ENCODE measurements around the gene GNA15.

The GNA15 gene

DNA sequence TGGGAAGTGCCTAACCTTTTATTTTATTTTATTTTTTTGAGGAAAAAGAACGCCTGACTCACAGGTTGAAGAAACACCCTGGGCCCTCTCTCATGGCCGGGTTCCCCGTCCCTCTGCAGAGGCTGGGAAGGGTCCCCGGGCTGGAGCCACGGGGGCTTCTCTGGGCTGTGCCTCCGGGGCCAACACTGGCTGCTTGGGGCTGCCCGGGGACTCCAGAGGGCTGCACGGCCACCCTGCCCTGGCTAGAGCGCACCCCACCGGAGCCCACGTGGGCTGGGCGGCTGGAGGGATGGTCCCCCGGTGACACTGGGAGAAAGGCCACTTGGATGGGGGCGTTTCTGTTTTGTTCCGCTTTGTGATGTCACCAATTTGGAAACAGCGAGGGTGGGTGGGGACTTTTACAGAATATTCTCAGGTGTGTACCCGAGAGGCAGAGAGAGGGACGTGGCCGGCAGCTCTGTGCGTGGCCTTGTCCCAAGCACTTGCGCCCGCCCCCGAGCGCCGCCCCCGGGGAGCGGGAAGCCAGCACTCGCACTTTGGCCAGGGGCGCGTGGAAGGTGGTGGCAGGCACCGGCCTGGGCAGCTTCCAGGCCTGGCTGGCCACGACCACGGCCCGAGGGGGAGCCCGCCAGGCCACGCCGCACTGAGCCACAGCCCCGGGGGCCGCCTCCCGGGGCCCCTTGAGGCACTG, 13.9 kb upstream of the GNA15 start:
- DNase-seq = no peak

- DNase-seq = no peak
These were observed 13.3 kb upstream of the GNA15 start for GRCh38 chr19:3122512-3122870.

DNA sequence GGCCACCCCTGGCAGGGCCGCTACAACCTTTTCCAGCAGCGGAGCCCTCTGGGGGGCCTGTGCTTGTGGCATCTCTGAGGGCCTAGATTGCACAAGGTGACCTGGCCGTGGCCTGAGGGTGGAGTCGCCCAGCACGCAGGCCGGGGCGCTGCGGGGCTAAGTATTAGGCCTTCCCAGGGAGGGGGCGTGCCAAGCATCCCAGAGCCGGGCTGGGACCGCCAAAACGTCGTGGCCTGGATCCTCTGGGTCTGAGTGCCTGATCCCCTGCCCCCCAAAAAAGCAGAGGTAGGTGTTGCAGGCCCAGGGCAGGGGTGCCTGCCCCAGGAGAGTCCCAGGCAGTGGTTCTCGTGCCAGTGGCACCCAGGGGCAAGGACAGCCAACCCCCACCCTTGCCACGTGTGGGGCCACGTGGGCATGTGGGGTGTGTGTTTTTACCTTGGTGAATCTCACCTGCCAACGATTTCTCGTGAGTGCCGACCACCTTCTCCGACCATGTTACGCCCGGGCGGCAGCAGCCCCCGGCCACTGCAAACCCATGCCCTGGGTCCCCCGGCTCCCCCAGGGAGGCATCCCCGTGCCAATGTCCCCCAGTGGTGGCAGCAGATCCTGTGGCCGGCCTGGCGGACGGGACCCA, 12.6 kb upstream of the GNA15 start:
- no peak for DNase-seq

- no peak for DNase-seq
These were observed 11.9 kb upstream of the GNA15 start for GRCh38 chr19:3123956-3124355.

DNA sequence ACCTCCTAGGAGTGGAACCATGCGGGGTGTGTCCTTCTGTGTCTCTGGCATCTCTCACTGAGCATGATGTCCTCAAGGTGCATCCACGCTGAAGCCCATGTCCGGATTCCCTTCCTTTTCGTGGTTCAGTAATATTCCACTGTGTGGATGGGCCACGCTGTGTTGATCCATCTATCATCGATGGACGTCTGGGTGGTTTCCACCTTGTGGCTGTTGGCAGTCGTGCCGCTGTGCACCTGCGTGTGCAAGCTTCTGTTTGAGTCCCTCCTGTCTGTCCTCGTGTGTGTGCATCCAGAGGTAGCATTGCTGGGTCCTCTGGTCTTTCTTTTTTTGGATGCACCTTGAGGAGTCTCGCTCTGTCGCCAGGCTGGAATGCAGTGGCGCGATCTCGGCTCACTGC, 11.2 kb upstream of the GNA15 start:
- DNase-seq = no peak

GRCh38 chr19:3125900-3126524, 9.8 kb upstream of the GNA15 start:
- peak; percentile 53 for DNase-seq

DNA sequence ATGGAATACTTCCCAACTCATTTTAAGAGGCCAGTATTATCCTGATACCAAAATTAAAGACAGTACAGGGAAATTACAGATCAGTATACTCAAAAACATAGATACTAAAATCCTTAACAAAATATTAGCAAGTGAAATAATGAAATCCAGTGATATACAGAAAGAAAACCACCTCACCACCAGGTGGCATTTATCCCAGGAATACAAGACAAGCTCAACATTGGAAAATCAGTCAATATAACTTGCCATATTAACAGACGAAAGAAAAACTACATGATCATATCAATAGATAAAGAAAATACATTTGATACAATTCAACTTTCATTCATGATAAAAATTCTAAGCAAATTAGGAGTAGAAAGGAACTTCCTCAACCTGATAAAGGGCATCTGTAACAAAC, 6.7 kb upstream of the GNA15 start:
- DNase-seq = peak; percentile 25

GRCh38 chr19:3131168-3131567, 4.7 kb upstream of the GNA15 start:
- DNase-seq = no peak

DNA sequence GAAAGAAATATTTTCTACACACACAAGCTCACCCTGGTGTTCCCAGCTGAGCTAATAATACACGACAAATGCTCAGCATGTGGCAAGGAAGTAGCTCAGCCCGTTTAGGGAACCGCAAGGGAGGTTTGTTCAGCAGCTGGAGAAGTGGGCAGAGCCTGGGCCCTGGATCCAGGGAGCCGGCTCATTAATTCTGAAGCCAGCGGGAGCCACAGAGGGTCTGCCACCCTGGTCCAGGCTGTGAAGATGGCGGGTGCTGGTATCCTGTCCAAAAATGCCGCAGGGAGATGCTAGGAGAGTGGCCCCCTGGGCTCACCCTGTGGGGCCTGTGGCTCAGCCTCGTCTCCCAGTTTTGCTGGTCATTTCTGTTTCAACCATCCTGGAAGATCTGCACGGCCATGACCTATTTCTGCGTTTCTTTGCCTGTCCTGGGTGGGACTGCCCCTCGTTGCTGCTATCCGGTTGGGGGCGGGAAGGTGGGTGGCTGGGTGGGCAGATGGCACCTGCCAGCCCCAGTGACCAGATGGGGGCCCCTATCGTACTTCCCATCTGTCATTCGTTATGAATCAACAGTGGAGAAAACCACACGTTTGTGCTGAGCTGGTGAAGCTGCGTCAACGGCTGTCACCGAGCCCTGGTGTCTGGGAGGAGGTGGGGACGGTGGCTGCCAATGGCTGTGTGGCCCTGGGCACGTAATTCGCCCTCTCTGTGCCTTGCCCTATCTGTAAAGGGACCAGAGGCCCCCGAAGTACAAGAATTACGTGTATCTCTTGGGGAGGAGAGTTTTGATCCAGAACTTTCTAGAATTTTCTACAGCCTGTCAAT, 2.7 kb upstream of the GNA15 start:
- DNase-seq = peak; percentile 94

- no peak for DNase-seq
These were observed 2.1 kb upstream of the GNA15 start for GRCh38 chr19:3133793-3134116.

- DNase-seq = no peak
These were observed 837 bp downstream of the GNA15 start for GRCh38 chr19:3136684-3137055.

DNA sequence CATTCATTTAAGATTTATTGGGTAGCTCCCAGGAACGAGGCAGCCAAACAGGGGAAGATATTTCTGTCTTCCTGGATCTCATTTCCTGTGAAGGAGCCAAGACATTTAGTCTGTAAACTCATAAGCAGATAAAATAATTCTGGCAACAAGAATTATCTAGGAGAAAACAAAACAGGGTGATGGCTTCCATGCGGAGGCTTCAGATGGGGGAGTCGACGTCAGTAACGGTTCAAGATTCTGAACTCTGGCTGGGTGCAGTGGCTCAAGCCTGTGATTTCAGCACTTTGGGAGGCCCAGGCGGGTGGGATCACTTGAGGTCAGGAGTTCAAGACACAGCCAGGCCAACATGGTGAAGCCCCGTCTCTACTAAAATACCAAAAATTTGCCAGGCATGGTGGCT, 1.3 kb downstream of the GNA15 start:
- no peak for DNase-seq

- DNase-seq = no peak
These were observed 2.4 kb downstream of the GNA15 start for GRCh38 chr19:3138268-3138667.

GRCh38 chr19:3140667-3141038, 4.8 kb downstream of the GNA15 start:
- DNase-seq = no peak

- no peak for DNase-seq
These were observed 6.4 kb downstream of the GNA15 start for GRCh38 chr19:3142292-3142670.

DNA sequence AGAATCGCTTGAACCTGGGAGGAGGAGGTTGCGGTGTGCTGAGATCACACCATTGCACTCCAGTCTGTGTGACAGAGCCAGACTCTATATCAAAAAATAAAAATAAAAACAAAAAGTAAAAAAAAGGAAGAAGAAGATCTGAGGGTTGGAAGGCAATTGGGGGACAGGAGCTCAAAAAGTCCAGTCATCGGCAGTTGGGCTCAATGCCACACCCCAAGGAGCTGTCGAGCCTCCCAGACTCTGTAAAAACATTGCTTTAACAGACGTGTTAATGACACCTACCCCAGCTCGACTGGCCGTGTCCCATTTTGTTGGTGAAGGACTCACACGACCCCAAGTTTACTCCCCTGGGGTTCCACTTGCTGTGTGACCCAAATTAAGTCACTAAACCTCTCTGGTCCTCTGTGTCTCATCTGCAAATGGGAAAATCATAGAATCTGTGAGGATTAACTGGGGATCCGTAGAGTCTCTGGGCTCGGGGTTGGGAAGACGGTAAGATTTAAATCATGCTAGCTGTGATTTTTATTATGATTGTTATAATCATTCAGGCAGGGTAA, 7.0 kb downstream of the GNA15 start:
- DNase-seq = no peak

- DNase-seq = no peak
These were observed 10.3 kb downstream of the GNA15 start for GRCh38 chr19:3145909-3146676.

- DNase-seq = no peak
These were observed 10.9 kb downstream of the GNA15 start for GRCh38 chr19:3146677-3147100.

DNA sequence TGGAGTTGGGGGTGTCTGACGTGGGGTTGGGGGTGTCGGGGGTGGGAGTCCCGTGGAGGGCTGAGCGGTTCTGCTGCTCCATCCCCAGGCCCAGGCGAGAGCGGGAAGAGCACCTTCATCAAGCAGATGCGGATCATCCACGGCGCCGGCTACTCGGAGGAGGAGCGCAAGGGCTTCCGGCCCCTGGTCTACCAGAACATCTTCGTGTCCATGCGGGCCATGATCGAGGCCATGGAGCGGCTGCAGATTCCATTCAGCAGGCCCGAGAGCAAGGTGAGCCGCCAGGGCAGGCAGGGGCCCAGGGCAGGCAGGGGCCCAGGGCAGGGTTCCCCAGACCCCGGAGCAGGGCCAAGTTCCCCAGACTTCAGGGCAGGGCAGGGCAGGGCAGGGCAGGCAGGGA, 12.7 kb downstream of the GNA15 start:
- no peak for DNase-seq

GRCh38 chr19:3149089-3149488, 13.3 kb downstream of the GNA15 start:
- no peak for DNase-seq

DNA sequence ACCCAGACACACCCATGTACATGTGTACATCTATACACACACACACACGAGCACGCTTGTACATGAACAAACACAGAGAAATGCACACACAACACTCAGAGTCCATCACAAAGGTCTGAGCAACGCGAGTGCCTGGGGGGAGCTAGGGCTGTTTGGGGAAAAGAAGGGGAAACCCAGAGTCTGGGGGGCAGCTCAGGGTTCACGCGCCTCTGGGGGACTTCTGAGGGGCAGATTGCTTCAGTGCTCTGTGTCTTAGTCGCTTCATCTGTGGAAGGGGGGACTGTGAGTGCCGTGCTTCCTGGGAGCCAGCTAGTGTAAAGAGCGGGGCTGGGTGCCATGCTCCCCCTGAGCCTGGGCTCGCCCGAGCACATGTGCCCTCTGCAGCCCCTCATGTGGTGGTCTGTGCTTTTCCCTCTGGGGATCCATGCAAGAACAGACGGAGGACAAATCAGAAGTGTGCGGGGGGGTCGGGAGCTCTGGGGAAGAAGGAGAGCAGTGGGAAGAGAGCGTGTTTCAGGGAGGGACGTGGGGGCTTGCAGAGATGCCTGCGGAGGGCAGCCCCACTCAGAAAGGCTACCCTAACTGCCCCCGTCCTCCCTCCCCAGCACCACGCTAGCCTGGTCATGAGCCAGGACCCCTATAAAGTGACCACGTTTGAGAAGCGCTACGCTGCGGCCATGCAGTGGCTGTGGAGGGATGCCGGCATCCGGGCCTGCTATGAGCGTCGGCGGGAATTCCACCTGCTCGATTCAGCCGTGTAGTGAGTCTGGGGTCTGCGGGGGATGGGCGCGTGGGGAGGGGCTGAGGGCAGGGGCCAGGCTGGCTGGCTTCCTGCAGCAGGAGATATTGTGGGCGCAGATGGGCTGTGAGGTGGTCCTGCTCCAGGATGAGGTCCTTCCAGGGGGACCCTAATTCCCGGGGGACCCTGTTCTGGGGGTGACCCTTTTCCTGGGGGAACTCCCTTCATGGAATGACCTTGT, 14.0 kb downstream of the GNA15 start:
- peak; percentile 13 for DNase-seq

Measured in NCI-H146 (cell line).